DND-41 (cell line): ENCODE data around the gene EXOC3L2.

ENCODE experiments used
- ATAC-seq: fragments of 200-7000 bp; cut with Tn5 transposase; 3 replicates; pipeline ENCODE4 v1.9.1; 2021; ENCODE audit warnings: low read depth; ENCODE audit not compliant: insufficient read depth
- DNase-seq: peaks from one replicate; pipeline ENCODE4 v3.0.0-alpha.2; 2020
- H2AFZ ChIP-seq: 2 replicates; pipeline ENCODE4 v1.6.0; 2012; ENCODE audit warnings: low read depth, low read length
- H3K27ac ChIP-seq: 2 replicates; pipeline ENCODE4 v1.5.1; 2012; ENCODE audit warnings: low read length, inconsistent platforms
- H3K27me3 ChIP-seq: fragments of 200-600 bp; sonication (generic); 2 replicates; pipeline ENCODE4 v1.6.0; 2012; ENCODE audit warnings: low read length, mild to moderate bottlenecking, inconsistent platforms; ENCODE audit not compliant: insufficient read depth, poor library complexity
- H3K36me3 ChIP-seq: 2 replicates; pipeline ENCODE4 v1.5.1; 2012; ENCODE audit warnings: low read length, inconsistent platforms; ENCODE audit not compliant: insufficient read depth
- H3K4me1 ChIP-seq: 2 replicates; pipeline ENCODE4 v1.5.1; 2012; ENCODE audit warnings: mild to moderate bottlenecking, low read length; ENCODE audit not compliant: insufficient read depth
- H3K4me2 ChIP-seq: 2 replicates; pipeline ENCODE4 v1.6.0; 2012; ENCODE audit warnings: mild to moderate bottlenecking, moderate library complexity, low read length, inconsistent platforms; ENCODE audit not compliant: insufficient read depth
- H3K4me3 ChIP-seq, 2 experiments: fragments of 200-600 bp in 1 of 2; shearing (Covaris generic) in 1 of 2; 2 replicates each; pipeline ENCODE4 v1.5.1; 2012 to 2016; ENCODE audit warnings: inconsistent platforms in 2 of 2, low read length in 2 of 2, mild to moderate bottlenecking in 2 of 2, low read depth in 1 of 2, moderate library complexity in 1 of 2
- H3K79me2 ChIP-seq: 2 replicates; pipeline ENCODE4 v1.6.0; 2012; ENCODE audit warnings: low read length, inconsistent platforms; ENCODE audit not compliant: insufficient read depth
- H3K9ac ChIP-seq: 2 replicates; pipeline ENCODE4 v1.6.0; 2012; ENCODE audit warnings: low read depth, mild to moderate bottlenecking, inconsistent platforms, low read length, moderate library complexity
- H3K9me3 ChIP-seq: 2 replicates; pipeline ENCODE4 v1.5.1; 2012; ENCODE audit warnings: low read length, moderate library complexity, mild to moderate bottlenecking, inconsistent platforms; ENCODE audit not compliant: insufficient read depth, severe bottlenecking
- H4K20me1 ChIP-seq: 2 replicates; pipeline ENCODE4 v1.6.0; 2012; ENCODE audit warnings: low read length; ENCODE audit not compliant: insufficient read depth
- EZH2 ChIP-seq: IDR thresholded peaks from 3 replicates; pipeline ENCODE4 v1.6.1; 2012; ENCODE audit warnings: borderline replicate concordance, low read depth, mild to moderate bottlenecking, moderate library complexity, low read length, inconsistent platforms; ENCODE audit not compliant: severe bottlenecking
- TF ChIP-seq, protein P1 (sequence below): IDR thresholded peaks from 2 replicates; pipeline ENCODE4 v1.5.1; 2012; ENCODE audit warnings: borderline replicate concordance, low read length, moderate library complexity, mild to moderate bottlenecking; ENCODE audit not compliant: poor library complexity, severe bottlenecking; ENCODE audit errors: extremely low read depth

EXOC3L2 gene

GRCh38 chr19:45182758-45183157 is 62.4 kb downstream of the EXOC3L2 start:
- ATAC-seq (no peak), DNase-seq (no peak)
- TF ChIP-seq EZH2: no peak
- TF ChIP-seq, protein P1, sequence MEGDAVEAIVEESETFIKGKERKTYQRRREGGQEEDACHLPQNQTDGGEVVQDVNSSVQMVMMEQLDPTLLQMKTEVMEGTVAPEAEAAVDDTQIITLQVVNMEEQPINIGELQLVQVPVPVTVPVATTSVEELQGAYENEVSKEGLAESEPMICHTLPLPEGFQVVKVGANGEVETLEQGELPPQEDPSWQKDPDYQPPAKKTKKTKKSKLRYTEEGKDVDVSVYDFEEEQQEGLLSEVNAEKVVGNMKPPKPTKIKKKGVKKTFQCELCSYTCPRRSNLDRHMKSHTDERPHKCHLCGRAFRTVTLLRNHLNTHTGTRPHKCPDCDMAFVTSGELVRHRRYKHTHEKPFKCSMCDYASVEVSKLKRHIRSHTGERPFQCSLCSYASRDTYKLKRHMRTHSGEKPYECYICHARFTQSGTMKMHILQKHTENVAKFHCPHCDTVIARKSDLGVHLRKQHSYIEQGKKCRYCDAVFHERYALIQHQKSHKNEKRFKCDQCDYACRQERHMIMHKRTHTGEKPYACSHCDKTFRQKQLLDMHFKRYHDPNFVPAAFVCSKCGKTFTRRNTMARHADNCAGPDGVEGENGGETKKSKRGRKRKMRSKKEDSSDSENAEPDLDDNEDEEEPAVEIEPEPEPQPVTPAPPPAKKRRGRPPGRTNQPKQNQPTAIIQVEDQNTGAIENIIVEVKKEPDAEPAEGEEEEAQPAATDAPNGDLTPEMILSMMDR: no peak
- no peaks in the 10 kb centered on the region for H3K27me3 ChIP-seq
- H3K79me2 ChIP-seq: peaks cover 21% of the 10 kb centered on the region
- H3K4me2 ChIP-seq: no peak overlapping the region
- peaks cover 23% of the 10 kb centered on the region for H3K4me1 ChIP-seq
- peaks cover 13% of the 10 kb centered on the region for H3K36me3 ChIP-seq
- H4K20me1 ChIP-seq: peaks cover 8% of the 10 kb centered on the region
- no peaks in the 10 kb centered on the region for H3K9me3 ChIP-seq
- no peak overlapping the region for H2AFZ ChIP-seq
- H3K4me3 ChIP-seq: no peak overlapping the region
- no peak overlapping the region for H3K27ac ChIP-seq
- H3K9ac ChIP-seq: no peak overlapping the region

DNA sequence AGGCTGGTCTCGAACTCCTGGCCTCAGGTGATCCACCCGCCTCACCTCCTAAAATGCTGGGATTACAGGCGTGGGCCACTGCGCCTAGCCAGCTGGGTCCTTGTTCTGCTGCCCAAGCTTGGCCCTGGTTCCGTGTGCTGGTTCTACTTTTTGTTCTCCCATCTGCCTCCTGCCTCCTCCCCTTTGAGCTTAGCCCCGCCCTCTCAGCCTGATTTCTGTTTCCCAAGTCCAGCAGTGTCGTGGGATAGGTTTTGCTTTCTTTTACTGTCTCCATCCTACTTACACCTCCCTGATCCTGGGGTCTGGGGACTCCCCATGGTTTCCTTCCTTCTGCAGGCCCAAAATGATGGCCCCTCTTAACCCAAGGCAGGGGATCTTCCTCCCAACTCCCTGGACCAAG is 64.3 kb downstream of the EXOC3L2 start:
- H4K20me1 ChIP-seq: peaks cover 8% of the 10 kb centered on the region
- DNase-seq (no peak), ATAC-seq (no peak)
- H3K27me3 ChIP-seq: no peaks in the 10 kb centered on the region
- peaks cover 33% of the 10 kb centered on the region for H3K4me1 ChIP-seq
- peaks cover 13% of the 10 kb centered on the region for H3K36me3 ChIP-seq
- H3K9ac ChIP-seq: no peak overlapping the region
- peaks cover 31% of the 10 kb centered on the region for H3K79me2 ChIP-seq
- no peak for TF ChIP-seq EZH2
- TF ChIP-seq, protein P1: no peak
- H3K4me3 ChIP-seq: no peak overlapping the region
- H3K4me2 ChIP-seq: peak overlapping the region; percentile 19; the same call in 1 of the 2 replicates
- H2AFZ ChIP-seq: no peak overlapping the region
- H3K27ac ChIP-seq: no peak overlapping the region
- no peaks in the 10 kb centered on the region for H3K9me3 ChIP-seq

GRCh38 chr19:45179892-45180370 is 65.3 kb downstream of the EXOC3L2 start:
- H3K4me3 ChIP-seq: peak overlapping the region in 1 of 2 experiments; percentile 87; a peak in 3 of 4 replicates
- ATAC-seq: no peak
- H3K9ac ChIP-seq: peak overlapping the region; percentile 65; the same call in 1 of the 2 replicates
- peaks cover 31% of the 10 kb centered on the region for H3K79me2 ChIP-seq
- H3K9me3 ChIP-seq: no peaks in the 10 kb centered on the region
- H3K4me1 ChIP-seq: peaks cover 33% of the 10 kb centered on the region
- H2AFZ ChIP-seq: no peak overlapping the region
- H3K27me3 ChIP-seq: no peaks in the 10 kb centered on the region
- TF ChIP-seq EZH2: no peak
- TF ChIP-seq, protein P1: no peak
- peaks cover 8% of the 10 kb centered on the region for H4K20me1 ChIP-seq
- H3K4me2 ChIP-seq: peak overlapping the region; percentile 83
- H3K36me3 ChIP-seq: peaks cover 13% of the 10 kb centered on the region
- DNase-seq: no peak
- H3K27ac ChIP-seq: no peak overlapping the region
